GM19238 (cell line): ENCODE measurements around the gene ISM1.

Experiments
- DNase-seq: peaks from one replicate; pipeline ENCODE4 v3.0.0; 2011; ENCODE audit warnings: low spot score; ENCODE audit not compliant: insufficient read length

ISM1 gene

DNA sequence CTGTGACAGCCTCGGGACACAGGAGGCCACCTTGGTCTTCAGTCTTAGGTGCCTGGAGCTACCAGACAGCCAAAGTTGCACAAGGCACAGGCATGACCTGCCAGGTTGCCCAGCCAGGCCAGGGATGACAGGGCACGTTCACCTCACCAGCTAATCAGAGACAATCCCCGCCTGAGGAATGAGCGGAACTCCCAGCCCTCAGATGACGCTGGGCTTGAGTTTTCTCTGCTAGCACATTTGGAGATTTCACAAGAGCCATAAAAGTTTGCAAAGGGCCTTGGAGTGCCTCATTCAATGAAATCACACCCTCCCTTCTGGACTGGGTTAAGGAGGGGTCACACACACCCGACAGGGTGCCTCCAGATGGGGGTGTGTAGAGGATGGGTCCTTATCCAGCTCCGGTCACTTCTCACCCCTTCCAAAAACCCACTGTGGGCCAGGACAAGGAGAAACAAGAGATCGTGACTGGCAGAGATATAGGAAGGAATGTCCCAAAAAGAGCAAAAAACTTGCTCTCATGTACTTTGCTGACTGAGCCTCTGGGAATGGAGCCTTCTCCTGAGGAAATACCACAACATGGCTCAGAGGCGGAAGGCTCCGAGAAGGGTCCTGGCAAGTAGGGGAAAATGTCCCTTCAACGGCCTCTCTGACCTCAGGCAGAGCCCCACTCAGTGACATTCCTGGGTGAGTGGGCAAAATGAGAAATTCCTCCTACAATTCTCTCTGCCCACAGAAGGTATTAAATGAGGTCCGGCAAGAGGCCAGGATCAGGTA lies 121.6 kb downstream of the ISM1 start:
- no peak for DNase-seq

DNA sequence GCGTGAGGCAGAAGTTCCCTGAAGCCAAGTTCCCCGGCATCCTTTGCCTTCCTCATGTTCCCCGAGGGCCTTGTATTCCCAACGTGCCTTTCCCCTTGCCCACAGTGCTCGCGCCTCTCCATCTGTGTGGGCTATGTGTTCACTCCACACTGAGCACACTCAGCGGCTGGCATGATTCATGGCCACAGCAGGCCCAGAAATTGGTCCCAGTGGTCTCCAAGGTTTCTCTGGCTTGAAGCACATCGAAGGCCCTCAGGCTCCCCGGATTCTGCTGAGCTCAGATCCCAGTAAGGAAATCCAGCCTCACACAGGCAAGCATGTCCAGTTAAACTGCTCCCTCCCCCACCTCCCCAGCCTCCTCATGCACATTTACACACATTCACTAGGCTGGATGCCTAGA lies 123.6 kb downstream of the ISM1 start:
- DNase-seq = no peak

DNA sequence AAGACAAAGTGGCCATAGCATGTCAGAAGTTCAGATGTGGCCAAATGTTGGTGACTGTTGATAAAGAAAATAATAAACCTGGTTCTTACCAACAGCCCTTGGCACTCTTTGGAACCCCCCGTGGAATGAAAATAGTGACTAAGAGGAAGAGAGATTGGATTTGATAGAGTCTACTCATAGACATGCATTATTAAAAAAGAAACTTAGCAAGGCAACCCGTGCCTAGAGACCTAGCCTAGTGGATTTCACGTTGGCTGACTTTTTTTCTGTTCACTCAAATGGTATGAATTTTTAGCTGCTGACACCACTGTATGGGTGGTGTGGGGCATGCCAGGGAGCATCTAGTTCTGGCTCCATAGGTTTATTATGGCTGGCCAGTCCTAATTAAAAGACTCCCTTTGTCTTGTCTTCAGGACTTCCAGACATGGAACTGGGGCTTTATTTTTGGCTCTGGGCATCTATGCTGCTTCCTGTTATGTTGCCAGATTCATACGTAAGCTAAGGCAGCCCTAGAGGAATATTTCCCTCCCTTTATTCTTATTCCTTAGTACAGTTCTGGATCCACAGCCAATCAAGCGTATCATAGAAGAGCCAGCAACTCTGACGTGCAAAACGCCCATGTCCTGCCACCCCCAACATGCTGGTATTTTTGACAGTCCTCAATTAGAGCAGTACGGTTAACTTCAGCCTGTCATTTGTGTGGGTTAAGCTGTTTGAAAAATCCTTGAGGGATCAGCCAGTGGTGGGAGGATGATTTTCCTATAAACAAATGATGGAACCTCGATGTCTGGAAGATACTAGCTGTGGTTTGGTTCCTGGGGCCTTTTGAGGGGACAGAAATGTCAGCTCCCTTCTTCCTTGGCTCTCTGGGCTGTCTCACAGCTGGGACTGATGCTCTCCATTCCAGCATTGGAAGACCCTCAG lies 127.5 kb downstream of the ISM1 start:
- DNase-seq = no peak

DNA sequence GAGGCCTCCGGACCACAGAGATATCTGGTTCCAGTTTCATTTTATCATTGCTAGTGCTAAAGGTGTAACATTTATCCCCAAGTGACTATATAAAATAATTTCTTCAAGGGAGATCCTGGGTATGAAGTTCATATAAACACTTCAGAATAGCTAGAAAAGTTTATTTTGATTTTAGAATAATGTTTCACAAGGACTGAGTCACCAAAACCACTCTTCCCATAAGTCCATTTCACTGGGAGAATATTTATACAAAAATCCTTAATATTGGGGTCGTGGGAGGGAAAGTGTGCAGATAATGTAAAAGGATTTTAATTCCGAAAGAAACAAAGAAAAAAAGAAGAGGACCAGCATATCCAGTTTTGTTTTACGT lies 128.1 kb downstream of the ISM1 start:
- DNase-seq = no peak
